ENCODE results near the gene GORASP1. TPM values are rescaled to one million over a fixed set of nuclear protein-coding genes. Genes with fewer than 3 reads are reported as not detected.

Gene GORASP1
- total RNA-seq (2016; rRNA removed; fragmentation: Illumina TruSeq; extraction: Trizol) (27.0 and 36.4 TPM in 2 replicates), polyA plus RNA-seq (2011; rRNA removed) (39.8 and 41.6 TPM in 2 replicates), polyA minus RNA-seq (2011; rRNA and poly(A)+ RNA removed; ENCODE audit: low replicate concordance) (59.3 and 84.8 TPM in 2 replicates), Bru-seq, nascent RNA (percentile 67 among the genes with signal in this experiment), BruChase-seq, experiment 1, labeled RNA remaining after a 6-hour chase (percentile 79 among the genes with signal in this experiment), BruChase-seq, experiment 2, labeled RNA remaining after a 2-hour chase (percentile 72 among the genes with signal in this experiment)
- 6.2 and 6.3 TPM in 2 replicates for total RNA-seq (2016; cell fraction: cytosol; rRNA removed; fragmentation: Illumina TruSeq; extraction: Trizol; ENCODE audit: low read depth)
- total RNA-seq (2016; cell fraction: insoluble cytoplasmic fraction; rRNA removed; fragmentation: Illumina TruSeq; extraction: Trizol) = 24.7 and 34.0 TPM in 2 replicates
- 11.1 and 12.7 TPM in 2 replicates for total RNA-seq (2016; cell fraction: membrane; rRNA removed; fragmentation: Illumina TruSeq; extraction: Trizol)
- total RNA-seq (2016; cell fraction: nucleus; rRNA removed; fragmentation: Illumina TruSeq; extraction: Trizol) = 42.3 and 46.1 TPM in 2 replicates
- 22.2 and 27.9 TPM in 2 replicates for polyA plus RNA-seq (2011; cell fraction: cytosol; rRNA removed)
- polyA plus RNA-seq (2011; cell fraction: nucleus; rRNA removed) = 99.2 and 109 TPM in 2 replicates
- 14.9 and 22.9 TPM in 2 replicates for polyA plus RNA-seq (2012)
- 2.9 and 3.2 TPM in 2 replicates for polyA plus RNA-seq (2016; cell fraction: cytosol; fragmentation: Illumina TruSeq; extraction: Trizol; ENCODE audit: low read depth)
- polyA plus RNA-seq (2016; cell fraction: insoluble cytoplasmic fraction; fragmentation: Illumina TruSeq; extraction: Trizol; ENCODE audit: low read depth) = 28.7 and 29.9 TPM in 2 replicates
- polyA plus RNA-seq (2016; cell fraction: membrane; fragmentation: Illumina TruSeq; extraction: Trizol; ENCODE audit: low read depth) = 7.1 and 7.7 TPM in 2 replicates
- 59.7 and 73.8 TPM in 2 replicates for polyA plus RNA-seq (2016; cell fraction: nucleus; fragmentation: Illumina TruSeq; extraction: Trizol; ENCODE audit: insufficient read depth, low read depth)
- polyA minus RNA-seq (2011; cell fraction: cytosol; rRNA and poly(A)+ RNA removed) = 13.8 and 14.9 TPM in 2 replicates
- polyA minus RNA-seq (2011; cell fraction: nucleus; rRNA and poly(A)+ RNA removed) = 46.4 and 49.4 TPM in 2 replicates
- long read RNA-seq, experiment 1, transcript GORASP1-201 (9 exons, 3,722 nt) = major isoform, 9 of 21 reads
- long read RNA-seq, experiment 1, partial matches to known transcripts = 1 of 21 reads
- long read RNA-seq, experiment 1, other reads (novel, unspliced or antisense) = 9 of 21 reads
- long read RNA-seq, experiment 2, transcript GORASP1-201 (9 exons, 3,722 nt) = major isoform, 16 of 39 reads
- long read RNA-seq, experiment 2, partial matches to known transcripts = 4 of 39 reads
- long read RNA-seq, experiment 2, other reads (novel, unspliced or antisense) = 15 of 39 reads

GRCh38 chr3:39107388-39108199 lies at the start of gene GORASP1, which contains the start of gene TTC21A:
GORASP1 (minus strand) TSS chr3:39107627; CDS start chr3:39107541, 86 bp downstream.
TTC21A (plus strand) TSS chr3:39107680; CDS start chr3:39107838, 158 bp downstream.
- POLR2A ChIA-PET = interaction anchor here (0.7 to 1.0 kb wide), 4 partner anchors 20 to 181 kb away, joined by 3 read pairs; no protein-coding TSS in a partner anchor
- Histone ChIP-seq H2AFZ (ENCODE audit: low read length) (peak within 1 kb of the TSS; percentile 16), H3K27ac (ENCODE audit: extremely low read length, insufficient read depth, low read length) (peak within 1 kb of the TSS; percentile 72), H4K20me1 (ENCODE audit: insufficient read depth, low read length) (no peaks in the 10 kb centered on the region), H3K4me1 (ENCODE audit: insufficient read depth, low read length) (peaks cover 38% of the 10 kb centered on the region), H3K9me3 (ENCODE audit: low read length) (no peaks in the 10 kb centered on the region), H3K36me3 (replicated peaks in 1 of 2; ENCODE audit: control insufficient read depth in 1 of 2, insufficient read depth in 2 of 2, low read length in 2 of 2) (no peaks in the 10 kb centered on the region; a peak in 1 of 5 replicates), H3K9ac (ENCODE audit: insufficient read depth, low read depth, low read length) (peak within 1 kb of the TSS; percentile 90), H3K79me2 (ENCODE audit: insufficient read depth, low read length) (peaks cover 20% of the 10 kb centered on the region), H3K4me3 (replicated peaks in 1 of 3; ENCODE audit: insufficient read depth in 1 of 3, low read depth in 2 of 3, low read length in 3 of 3) (peak within 1 kb of the TSS; percentile 85 to 94 (median 87)), H3K4me2 (ENCODE audit: low read depth, low read length) (peak within 1 kb of the TSS; percentile 97), H3K27me3 (ENCODE audit: control insufficient read depth in 1 of 2, insufficient read depth in 2 of 2, low read length in 2 of 2) (no peaks in the 10 kb centered on the region; a peak in 1 of 5 replicates)
- DNase-seq (ENCODE audit: low spot score) = peak; percentile 76
- CTCF ChIA-PET (ENCODE audit: low intra/inter-chr PET ratio, low total read pairs) = no interaction called here
- ATAC-seq = peak; percentile 79
- intact Hi-C loops (cut with micrococcal nuclease; ENCODE audit: unreplicated experiment) (loop anchor here (5.0 kb wide), 1 partner anchor 180 kb away; no protein-coding TSS in a partner anchor), in situ Hi-C loops (cut with HindIII; ENCODE audit: extremely low pct_ligation_motif_present, low pct_unique_long_range_greater_than_20kb) (no loop called here)
- 4% methylated on average over 16 of the region's 74 CpGs for WGBS (ENCODE audit: low lambda C conversion rate)
- BruUV-seq (replicated peaks) = no TSS peak
- peak; percentile 42 for FAIRE-seq
- peak; percentile 77 for TF ChIP-seq ZNF574 (CRISPR knock-in tag; IDR thresholded peaks at IDR 0.05)
- no peak for TF ChIP-seq SRSF9 (IDR thresholded peaks at IDR 0.05; ENCODE audit: borderline replicate concordance, insufficient read depth, low read depth, low read length, poor library complexity, severe bottlenecking)
- peak; percentile 40; the same call in 1 of the 2 replicates for TF ChIP-seq ZNF768 (CRISPR knock-in tag; IDR thresholded peaks at IDR 0.05)
- no peak for TF ChIP-seq THRA (CRISPR knock-in tag; IDR thresholded peaks at IDR 0.05; ENCODE audit: borderline replicate concordance)
- no peak for TF ChIP-seq KAT7 (CRISPR knock-in tag; IDR thresholded peaks at IDR 0.05; ENCODE audit: borderline replicate concordance)
- TF ChIP-seq KDM1A (CRISPR knock-in tag; IDR thresholded peaks at IDR 0.05) = no peak
- TF ChIP-seq RFXANK (CRISPR knock-in tag; IDR thresholded peaks at IDR 0.05) = no peak
- TF ChIP-seq PTBP1 (IDR thresholded peaks at IDR 0.05; ENCODE audit: low read depth, low read length, poor library complexity, severe bottlenecking) = peak; percentile 42
- no peak; the same call in 1 of the 2 replicates for TF ChIP-seq TFDP1 (CRISPR knock-in tag; IDR thresholded peaks at IDR 0.05; ENCODE audit: borderline replicate concordance)
